K562 (cell line): ENCODE results near the gene INPPL1. TPM values are rescaled to one million over a fixed set of nuclear protein-coding genes. Genes with fewer than 3 reads are reported as not detected.

Source experiments
- ARID3B ChIP-seq: fragments of 250-450 bp; sonication (Bioruptor Pico); IDR thresholded peaks from 2 replicates; pipeline ENCODE4 v1.4.0; 2020; ENCODE audit warnings: borderline replicate concordance
- ATF2 ChIP-seq: sonication (generic); formaldehyde crosslinking; IDR thresholded peaks from 2 replicates; pipeline ENCODE4 v1.8.1; 2022; ENCODE audit warnings: missing genetic modification reagents
- CTCFL ChIP-seq: IDR thresholded peaks from 2 replicates; pipeline ENCODE4 v1.6.1; 2011; ENCODE audit warnings: borderline replicate concordance, low read depth, mild to moderate bottlenecking, moderate library complexity, low read length; ENCODE audit not compliant: insufficient read depth, poor library complexity, severe bottlenecking
- E2F1 ChIP-seq: sonication (generic); formaldehyde crosslinking; IDR thresholded peaks from 2 replicates; pipeline ENCODE4 v1.8.1; 2023; ENCODE audit warnings: mild to moderate bottlenecking, missing genetic modification reagents, moderate library complexity
- HDAC2 ChIP-seq: fragments of 450-650 bp; IDR thresholded peaks from 2 replicates; pipeline ENCODE4 v1.6.1; 2016; ENCODE audit warnings: mild to moderate bottlenecking
- HINFP ChIP-seq: fragments of 450-650 bp; conservative IDR thresholded peaks from 2 replicates; pipeline ENCODE4 v1.6.1; 2016; ENCODE audit warnings: missing genetic modification characterization, low read depth, mild to moderate bottlenecking, control low read depth, missing compliant biosample characterization
- ILF3 ChIP-seq: fragments of 450-650 bp; IDR thresholded peaks from 2 replicates; pipeline ENCODE4 v1.6.1; 2018; ENCODE audit warnings: antibody characterized with exemption, mild to moderate bottlenecking, moderate library complexity, borderline replicate concordance
- KLF10 ChIP-seq: fragments of 250-450 bp; sonication (Bioruptor Pico); IDR thresholded peaks from 2 replicates; pipeline ENCODE4 v1.6.1; 2021; ENCODE audit warnings: matching md5 sums
- NFIC ChIP-seq: fragments of 450-650 bp; IDR thresholded peaks from 2 replicates; pipeline ENCODE4 v1.6.1; 2017; ENCODE audit warnings: mild to moderate bottlenecking, inconsistent platforms
- NRF1 ChIP-seq, 2 experiments: fragments of 450-650 bp; IDR thresholded peaks in 1 of 2; conservative IDR thresholded peaks in 1 of 2; 2 replicates each; pipeline ENCODE4 v1.6.1; 2014; ENCODE audit warnings: mild to moderate bottlenecking in 2 of 2
- POLR2AphosphoS5 ChIP-seq: IDR thresholded peaks from 2 replicates; pipeline ENCODE4 v1.6.1; 2011; ENCODE audit warnings: mild to moderate bottlenecking, low read depth, low read length, moderate library complexity; ENCODE audit not compliant: control insufficient read depth, insufficient read depth
- SMARCE1 ChIP-seq: fragments of 450-650 bp; IDR thresholded peaks from 2 replicates; pipeline ENCODE4 v1.7.1; 2016; ENCODE audit warnings: mild to moderate bottlenecking
- SRSF1 ChIP-seq: fragments of 200-400 bp; formaldehyde crosslinking; IDR thresholded peaks from 2 replicates; pipeline ENCODE4 v1.6.1; 2017; ENCODE audit warnings: mild to moderate bottlenecking, low read depth, low read length, moderate library complexity
- TAF1 ChIP-seq: IDR thresholded peaks from 2 replicates; pipeline ENCODE4 v1.6.1; 2011; ENCODE audit warnings: mild to moderate bottlenecking, low read length, moderate library complexity; ENCODE audit not compliant: insufficient read depth, control insufficient read depth, severe bottlenecking; ENCODE audit errors: extremely low read depth
- TEAD4 ChIP-seq, 2 experiments: sonication (generic) in 1 of 2; formaldehyde crosslinking in 1 of 2; IDR thresholded peaks; 2 replicates each; pipeline versions ENCODE4 v1.6.1 to v1.8.0; 2012 to 2022; ENCODE audit warnings: borderline replicate concordance in 1 of 2, inconsistent platforms in 1 of 2, low read length in 1 of 2, mild to moderate bottlenecking in 1 of 2, missing genetic modification reagents in 1 of 2
- TRIM28 ChIP-seq: fragments of 450-650 bp; IDR thresholded peaks from 2 replicates; pipeline ENCODE4 v1.6.1; 2017
- XRCC5 ChIP-seq: fragments of 200-400 bp; formaldehyde crosslinking; IDR thresholded peaks from 2 replicates; pipeline ENCODE4 v1.6.1; 2017; ENCODE audit warnings: low read depth, mild to moderate bottlenecking, low read length
- ZNF785 ChIP-seq: fragments of 250-450 bp; sonication (Bioruptor Pico); IDR thresholded peaks from 2 replicates; pipeline ENCODE4 v1.4.0; 2020; ENCODE audit warnings: mild to moderate bottlenecking
- polyA plus RNA-seq, 8 experiments: library from polyadenylated mRNA; depleted of rRNA in 4 of 8; stranded (reverse) in 5 of 8; unstranded in 3 of 8; fragments of >200 nt; fragmentation: Nextera tagmentation in 2 of 8; fragmentation: Illumina TruSeq in 1 of 8; extraction: Ambion mirVana in 2 of 8; extraction: Trizol in 1 of 8; gene quantifications; 2 replicates each; pipeline versions ENCODE4 v1.2.1 to v1.2.3, GENCODE V29; 2011 to 2014; ENCODE audit warnings: inconsistent platforms in 1 of 8, missing spikeins in 1 of 8
- total RNA-seq, 7 experiments: library from RNA; depleted of rRNA in 6 of 7; stranded (reverse); fragments of >200 nt in 6 of 7; fragmentation: Illumina TruSeq in 2 of 7; extraction: Trizol in 2 of 7; gene quantifications; 2 replicates each; pipeline versions ENCODE4 v1.2.1 to v1.2.3, GENCODE V29; 2011 to 2021; ENCODE audit warnings: low replicate concordance in 1 of 7

The INPPL1 gene
- total and polyA plus RNA-seq, 9 of the 15 experiments (the other 6 are each of a cell fraction or from before 2014, with no cell fraction given), result 0.55 to 137 (median 61.6) TPM

GRCh38 chr11:72223615-72224563, 678 bp upstream of the INPPL1 start (continued):
- TF ChIP-seq POLR2AphosphoS5 (peak; percentile 51; the same call in 1 of the 2 replicates), ATF2 (no peak), SRSF1 (no peak), HDAC2 (no peak; the same call in 1 of the 2 replicates), KLF10 (CRISPR knock-in tag) (no peak), XRCC5 (no peak), NFIC (peak; percentile 23; the same call in 1 of the 2 replicates), SMARCE1 (no peak), NRF1 (conservative IDR thresholded peaks at IDR 0.05 in 1 of 2, IDR thresholded peaks at IDR 0.05 in 1 of 2) (no peak), E2F1 (CRISPR knock-in tag) (no peak), ARID3B (no peak), TRIM28 (no peak), TAF1 (no peak), HINFP (tag) (no peak), ZNF785 (CRISPR knock-in tag) (no peak), TEAD4 (IDR thresholded peaks at IDR 0.05; ENCODE audit: low read length) (0 out of 2 replicates have a peak, but pooled peaks have one; percentile 8), TEAD4 (CRISPR knock-in tag; IDR thresholded peaks at IDR 0.05; ENCODE audit: borderline replicate concordance) (no peak), ILF3 (no peak), CTCFL (no peak)
